Ishikawa (cell line): Measurements from ENCODE around the gene TMEM171.

Experiments used
- EGR1 ChIP-seq: IDR thresholded peaks from 2 replicates; pipeline ENCODE4 v1.6.1; 2012
- EP300 ChIP-seq: IDR thresholded peaks from 2 replicates; pipeline ENCODE4 v1.6.1; 2012; ENCODE audit warnings: borderline replicate concordance
- FOXM1 ChIP-seq: IDR thresholded peaks from 2 replicates; pipeline ENCODE4 v1.6.1; 2012; ENCODE audit warnings: low read depth, borderline replicate concordance
- MAX ChIP-seq: IDR thresholded peaks from 2 replicates; pipeline ENCODE4 v1.6.1; 2012
- NFIC ChIP-seq: IDR thresholded peaks from 2 replicates; pipeline ENCODE4 v1.6.1; 2012
- RAD21 ChIP-seq: IDR thresholded peaks from 2 replicates; pipeline ENCODE4 v1.6.1; 2012; ENCODE audit warnings: low read depth
- TAF1 ChIP-seq: IDR thresholded peaks from 2 replicates; pipeline ENCODE4 v1.6.1; 2012; ENCODE audit warnings: low read depth, mild to moderate bottlenecking
- TCF12 ChIP-seq: IDR thresholded peaks from 2 replicates; pipeline ENCODE4 v1.6.1; 2012; ENCODE audit warnings: low read depth
- TEAD4 ChIP-seq: IDR thresholded peaks from 2 replicates; pipeline ENCODE4 v1.6.1; 2012
- YY1 ChIP-seq: IDR thresholded peaks from 2 replicates; pipeline ENCODE4 v1.6.1; 2012; ENCODE audit warnings: low read depth
- TF ChIP-seq, protein P1 (sequence below): IDR thresholded peaks from 2 replicates; pipeline ENCODE4 v1.6.1; 2012; ENCODE audit warnings: low read depth, mild to moderate bottlenecking

DNA sequence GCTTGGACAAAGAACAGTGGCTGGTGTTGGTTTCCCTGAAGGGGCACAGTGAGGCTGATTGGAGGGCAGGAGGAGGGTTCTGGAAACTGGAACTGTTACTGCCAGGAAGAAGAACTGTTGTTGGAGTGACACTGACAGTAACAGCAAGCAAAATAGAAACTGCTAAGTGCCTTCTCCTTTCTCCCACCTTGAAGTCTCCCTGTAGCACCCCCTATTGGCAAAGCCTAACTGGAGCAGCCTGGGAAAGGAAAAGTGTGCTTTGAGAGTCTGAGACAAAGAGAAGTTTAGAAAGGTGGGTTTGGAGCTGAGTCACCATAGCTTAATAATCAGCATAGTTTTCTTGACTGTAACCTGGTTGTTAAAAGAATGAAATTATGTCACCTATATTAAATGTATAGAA, 50.1 kb downstream of the TMEM171 start:
- TF ChIP-seq EP300 (no peak), TAF1 (no peak), RAD21 (peak; percentile 44; the same call in 1 of the 2 replicates), MAX (no peak), YY1 (no peak), FOXM1 (no peak), TEAD4 (no peak), NFIC (no peak), EGR1 (no peak), TCF12 (no peak)
- TF ChIP-seq, protein P1, sequence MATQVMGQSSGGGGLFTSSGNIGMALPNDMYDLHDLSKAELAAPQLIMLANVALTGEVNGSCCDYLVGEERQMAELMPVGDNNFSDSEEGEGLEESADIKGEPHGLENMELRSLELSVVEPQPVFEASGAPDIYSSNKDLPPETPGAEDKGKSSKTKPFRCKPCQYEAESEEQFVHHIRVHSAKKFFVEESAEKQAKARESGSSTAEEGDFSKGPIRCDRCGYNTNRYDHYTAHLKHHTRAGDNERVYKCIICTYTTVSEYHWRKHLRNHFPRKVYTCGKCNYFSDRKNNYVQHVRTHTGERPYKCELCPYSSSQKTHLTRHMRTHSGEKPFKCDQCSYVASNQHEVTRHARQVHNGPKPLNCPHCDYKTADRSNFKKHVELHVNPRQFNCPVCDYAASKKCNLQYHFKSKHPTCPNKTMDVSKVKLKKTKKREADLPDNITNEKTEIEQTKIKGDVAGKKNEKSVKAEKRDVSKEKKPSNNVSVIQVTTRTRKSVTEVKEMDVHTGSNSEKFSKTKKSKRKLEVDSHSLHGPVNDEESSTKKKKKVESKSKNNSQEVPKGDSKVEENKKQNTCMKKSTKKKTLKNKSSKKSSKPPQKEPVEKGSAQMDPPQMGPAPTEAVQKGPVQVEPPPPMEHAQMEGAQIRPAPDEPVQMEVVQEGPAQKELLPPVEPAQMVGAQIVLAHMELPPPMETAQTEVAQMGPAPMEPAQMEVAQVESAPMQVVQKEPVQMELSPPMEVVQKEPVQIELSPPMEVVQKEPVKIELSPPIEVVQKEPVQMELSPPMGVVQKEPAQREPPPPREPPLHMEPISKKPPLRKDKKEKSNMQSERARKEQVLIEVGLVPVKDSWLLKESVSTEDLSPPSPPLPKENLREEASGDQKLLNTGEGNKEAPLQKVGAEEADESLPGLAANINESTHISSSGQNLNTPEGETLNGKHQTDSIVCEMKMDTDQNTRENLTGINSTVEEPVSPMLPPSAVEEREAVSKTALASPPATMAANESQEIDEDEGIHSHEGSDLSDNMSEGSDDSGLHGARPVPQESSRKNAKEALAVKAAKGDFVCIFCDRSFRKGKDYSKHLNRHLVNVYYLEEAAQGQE = no peak
